HG03139 (cell line): ENCODE results near the gene ATP6V1B1.

Experiments
- ATAC-seq: cut with Tn5 transposase; IDR thresholded peaks from one replicate; pipeline ENCODE4 v1.9.1; 2021; ENCODE audit not compliant: unreplicated experiment

The ATP6V1B1 gene

DNA sequence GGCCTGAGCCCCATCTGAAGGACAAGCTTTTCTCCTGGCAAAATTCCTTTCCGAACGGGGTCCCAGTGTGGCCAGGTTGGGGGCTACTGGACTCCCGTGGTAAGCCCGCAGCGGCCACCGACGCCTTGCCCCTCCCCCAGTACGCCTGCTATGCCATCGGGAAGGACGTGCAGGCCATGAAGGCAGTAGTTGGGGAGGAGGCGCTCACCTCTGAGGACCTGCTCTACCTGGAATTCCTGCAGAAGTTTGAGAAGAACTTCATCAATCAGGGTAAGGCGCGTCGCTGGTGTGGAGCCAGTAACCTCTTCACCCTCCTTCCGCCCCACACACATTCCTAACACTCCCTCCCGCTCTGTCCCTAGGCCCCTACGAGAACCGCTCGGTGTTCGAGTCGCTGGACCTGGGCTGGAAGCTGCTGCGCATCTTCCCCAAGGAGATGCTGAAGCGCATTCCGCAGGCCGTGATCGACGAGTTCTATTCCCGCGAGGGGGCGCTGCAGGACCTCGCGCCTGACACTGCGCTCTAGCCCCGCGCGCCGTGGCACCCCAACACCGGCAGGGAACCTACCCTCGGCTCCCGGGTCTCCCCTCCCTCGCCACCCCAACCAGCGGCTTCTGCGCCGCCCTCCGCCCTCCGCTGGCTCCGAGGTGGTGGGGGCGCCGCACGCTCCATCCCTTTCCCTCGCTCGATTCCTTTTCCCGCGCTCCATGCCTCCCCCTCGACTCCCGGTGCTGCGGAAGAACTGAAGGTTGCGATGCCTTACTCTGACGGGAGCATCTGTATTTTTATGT is 29.1 kb downstream of the ATP6V1B1 start:
- ATAC-seq = peak; percentile 66

DNA sequence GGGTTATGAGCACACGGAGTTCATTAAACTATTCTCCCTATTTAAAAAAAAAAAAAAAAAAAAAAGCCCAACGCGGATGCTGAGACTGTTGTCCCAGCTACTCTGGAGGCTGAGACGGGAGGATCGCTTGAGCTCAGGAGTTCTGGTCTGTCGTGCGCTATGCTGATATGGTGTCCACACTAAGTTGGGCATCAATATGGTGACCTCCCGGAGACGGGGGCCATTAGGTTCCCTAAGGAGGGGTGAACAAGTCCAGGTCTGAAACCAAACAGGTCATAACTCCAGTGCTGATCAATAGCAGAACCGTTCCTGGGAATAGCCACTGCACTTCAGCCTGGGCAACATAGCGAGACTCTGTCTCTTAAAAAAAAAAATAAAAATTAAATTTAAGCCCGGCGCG is 29.8 kb downstream of the ATP6V1B1 start:
- ATAC-seq = no peak

DNA sequence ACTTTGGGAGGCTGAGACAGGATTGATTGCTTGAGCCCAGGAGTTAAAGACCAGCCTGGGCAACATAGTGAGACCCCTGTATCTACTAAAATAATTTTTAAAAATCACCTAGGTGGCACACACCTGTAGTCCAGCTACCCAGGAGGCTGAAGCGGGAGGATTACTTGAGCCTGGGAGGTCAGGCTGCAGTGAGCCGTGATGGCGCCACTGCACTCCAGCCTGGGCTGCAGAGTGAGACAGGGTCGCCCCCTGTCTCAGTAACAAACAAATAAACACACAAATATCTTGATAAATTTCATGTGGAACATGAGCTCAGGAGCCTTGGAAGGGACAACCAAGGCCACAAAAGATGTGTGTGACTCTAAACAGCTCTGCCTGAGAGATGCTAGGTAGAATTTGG is 31.0 kb downstream of the ATP6V1B1 start:
- ATAC-seq = no peak

DNA sequence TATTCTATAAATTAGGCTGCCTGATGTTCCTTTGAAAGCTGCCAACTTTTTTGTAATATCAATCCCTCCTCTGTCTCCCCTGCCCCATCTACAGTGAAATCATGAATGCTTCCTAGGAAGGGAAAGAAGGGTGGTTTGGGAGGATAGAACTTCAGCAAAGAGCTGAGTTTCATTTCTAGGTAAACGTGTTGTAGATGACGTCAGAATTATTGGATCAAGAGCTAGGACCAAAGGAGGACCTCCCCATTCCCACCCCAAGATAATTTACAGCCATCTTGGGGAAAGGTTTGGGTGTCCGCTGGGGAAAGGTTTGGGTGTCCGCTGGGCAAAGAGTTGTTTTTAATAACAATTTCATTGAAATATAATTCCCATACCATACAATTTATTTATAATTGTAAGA is 31.5 kb downstream of the ATP6V1B1 start:
- ATAC-seq = no peak

DNA sequence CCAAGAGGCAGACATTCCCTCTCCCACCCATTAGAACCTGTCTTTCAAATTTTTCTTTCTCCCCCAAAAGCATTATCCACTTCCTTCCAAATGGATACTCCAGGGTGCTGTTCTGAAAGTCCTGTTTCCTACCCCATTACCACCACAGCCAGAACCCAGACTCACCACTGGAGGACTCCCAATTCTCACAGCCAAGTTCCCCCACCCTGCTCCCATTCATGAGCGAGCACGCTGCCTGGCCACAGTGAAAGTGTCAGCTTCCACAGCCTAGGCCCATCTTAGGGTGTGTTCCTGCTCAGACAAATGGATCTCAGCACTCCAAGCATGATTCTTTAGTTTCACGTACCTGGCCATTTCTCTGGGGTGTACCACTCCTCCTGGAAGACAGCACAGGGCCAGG is 38.9 kb downstream of the ATP6V1B1 start:
- no peak for ATAC-seq

DNA sequence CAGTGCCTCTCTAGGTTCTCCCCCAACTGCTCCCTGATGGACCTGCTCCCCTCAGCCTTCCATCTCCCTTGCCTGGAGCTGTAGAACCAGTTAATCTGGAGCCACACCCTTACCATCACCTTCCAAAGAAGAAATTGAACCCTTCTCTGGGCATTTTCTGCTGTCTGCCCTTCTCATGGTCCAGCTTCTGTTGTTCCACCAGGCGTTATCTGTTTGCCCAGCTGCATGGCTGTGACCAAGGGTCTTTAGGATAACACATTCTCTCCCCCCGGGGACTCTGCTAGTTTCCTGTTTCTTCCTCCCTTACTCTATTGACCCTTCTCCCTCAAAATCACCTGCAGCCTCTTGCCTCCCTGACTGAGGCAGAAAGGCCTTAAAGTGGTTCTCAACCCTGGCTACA is 39.5 kb downstream of the ATP6V1B1 start:
- ATAC-seq = no peak

DNA sequence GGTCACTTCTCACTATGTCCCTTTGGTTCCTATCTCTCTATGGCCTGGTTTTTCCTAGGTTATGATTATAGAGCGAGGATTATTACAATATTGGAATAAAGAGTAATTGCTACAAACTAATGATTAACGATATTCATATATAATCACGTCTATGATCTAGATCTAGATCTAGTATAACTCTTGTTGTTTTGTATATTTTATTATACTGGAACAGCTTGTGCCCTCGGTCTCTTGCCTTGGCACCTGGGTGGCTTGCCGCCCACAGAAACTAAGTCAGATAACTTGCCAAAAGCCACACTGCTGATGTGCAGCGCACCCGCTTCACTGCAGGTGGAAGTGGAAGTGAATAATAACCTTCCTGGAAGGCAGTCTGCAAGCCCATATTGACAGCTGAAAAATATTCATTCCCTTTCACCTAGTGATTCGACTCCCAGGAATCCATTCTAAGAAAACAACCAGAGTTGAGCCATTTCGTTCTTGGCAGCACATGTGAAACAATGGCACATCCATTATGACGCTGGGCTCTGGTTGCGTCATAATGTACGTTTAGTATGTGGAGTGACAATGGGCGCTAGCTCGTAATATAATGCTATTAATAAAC is 42.0 kb downstream of the ATP6V1B1 start:
- no peak for ATAC-seq

DNA sequence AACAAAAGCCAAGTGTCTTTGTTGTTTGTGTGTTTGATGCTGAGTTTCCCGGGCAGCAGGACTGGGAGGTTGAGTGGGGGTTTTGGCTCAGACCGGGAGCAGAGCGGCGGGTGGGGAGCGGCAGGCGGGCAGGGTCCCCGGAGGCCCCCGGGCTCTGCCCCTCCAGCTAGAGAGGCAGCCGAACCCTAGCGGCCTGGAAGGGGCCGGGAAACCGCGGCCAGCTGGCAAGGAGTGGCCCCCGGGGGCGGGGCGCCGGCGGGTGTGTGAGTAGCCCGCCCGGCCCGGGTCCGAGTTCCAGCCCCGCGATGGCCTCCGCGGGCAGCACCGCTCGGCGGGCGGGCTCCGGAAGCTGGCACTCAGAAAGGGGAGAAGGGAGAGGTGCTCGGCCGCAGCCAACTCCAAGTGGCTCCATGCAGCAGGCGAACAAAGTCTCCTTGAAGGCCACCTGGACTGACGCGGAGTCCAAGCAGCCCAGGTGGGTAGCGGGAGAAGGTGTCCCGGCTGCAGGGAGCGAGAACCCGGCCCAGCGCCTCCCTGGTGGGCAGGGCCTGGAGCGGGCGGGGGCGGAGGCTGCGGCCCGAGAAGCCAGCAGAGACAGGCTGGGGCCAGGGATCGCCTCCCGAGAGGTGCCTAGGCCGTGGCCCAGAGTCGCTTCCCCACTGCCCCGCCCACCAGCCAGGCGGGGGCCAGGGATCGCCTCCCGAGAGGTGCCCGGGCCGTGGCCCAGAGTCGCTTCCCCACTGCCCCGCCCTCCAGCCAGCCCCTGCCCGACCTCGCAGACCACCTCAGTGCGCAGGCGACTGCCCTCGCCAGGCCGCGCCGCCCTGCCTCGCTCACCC is 42.9 kb downstream of the ATP6V1B1 start, which contains the start of gene ANKRD53:
TSS of gene ANKRD53 (plus strand) at position 290 of the 839 bp plus-strand sequence. CDS start at position 306, 16 bp downstream.
- ATAC-seq = no peak

DNA sequence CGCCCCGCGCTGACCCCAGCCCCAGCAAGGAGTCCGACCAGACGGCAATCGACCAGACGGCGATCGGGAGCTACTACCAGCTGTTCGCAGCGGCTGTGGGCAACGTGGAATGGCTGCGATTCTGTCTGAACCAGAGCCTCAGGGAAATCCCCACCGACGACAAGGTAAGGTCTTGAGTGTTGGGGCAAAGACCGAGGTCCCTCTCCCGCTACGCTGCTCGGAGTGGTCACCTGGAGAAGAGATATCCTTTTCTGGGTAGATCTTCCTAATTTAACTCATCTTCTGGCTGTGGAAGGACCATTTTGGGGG is 43.4 kb downstream of the ATP6V1B1 start:
- ATAC-seq = no peak

DNA sequence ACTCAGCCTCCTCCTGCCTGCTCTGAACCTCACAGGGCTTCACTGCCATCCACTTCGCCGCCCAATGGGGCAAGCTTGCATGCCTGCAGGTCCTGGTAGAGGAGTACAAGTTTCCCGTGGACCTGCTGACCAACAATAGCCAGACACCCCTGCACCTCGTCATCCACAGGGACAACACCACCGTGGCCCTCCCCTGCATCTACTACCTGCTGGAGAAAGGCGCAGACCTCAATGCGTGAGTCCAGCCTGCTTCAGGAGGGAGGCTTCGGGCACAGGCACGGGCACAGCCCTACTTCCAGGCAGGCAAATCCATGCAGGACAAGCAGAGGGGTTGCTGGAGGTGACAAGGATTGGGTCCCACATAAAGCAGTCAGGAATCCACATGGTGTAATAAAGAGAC is 43.9 kb downstream of the ATP6V1B1 start:
- no peak for ATAC-seq

DNA sequence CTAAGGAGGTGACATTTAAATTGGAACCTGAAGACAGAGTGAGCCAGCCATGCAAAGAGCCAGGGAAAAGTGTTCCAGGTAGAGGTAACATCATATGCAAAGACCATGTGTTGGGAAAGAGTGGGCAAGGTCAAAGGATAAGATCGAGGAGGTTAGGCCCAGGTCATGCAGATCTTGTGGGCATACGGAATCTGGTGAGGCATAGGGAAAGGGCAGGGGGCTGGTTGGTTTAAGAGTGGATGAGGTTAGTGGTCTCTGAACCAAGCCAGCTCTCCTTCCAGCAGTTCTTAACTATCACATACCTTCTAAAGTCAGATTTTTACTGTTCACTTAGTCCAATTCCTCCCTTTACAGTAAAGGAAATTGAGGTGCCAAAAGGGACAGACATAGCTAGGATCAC is 45.7 kb downstream of the ATP6V1B1 start:
- no peak for ATAC-seq

DNA sequence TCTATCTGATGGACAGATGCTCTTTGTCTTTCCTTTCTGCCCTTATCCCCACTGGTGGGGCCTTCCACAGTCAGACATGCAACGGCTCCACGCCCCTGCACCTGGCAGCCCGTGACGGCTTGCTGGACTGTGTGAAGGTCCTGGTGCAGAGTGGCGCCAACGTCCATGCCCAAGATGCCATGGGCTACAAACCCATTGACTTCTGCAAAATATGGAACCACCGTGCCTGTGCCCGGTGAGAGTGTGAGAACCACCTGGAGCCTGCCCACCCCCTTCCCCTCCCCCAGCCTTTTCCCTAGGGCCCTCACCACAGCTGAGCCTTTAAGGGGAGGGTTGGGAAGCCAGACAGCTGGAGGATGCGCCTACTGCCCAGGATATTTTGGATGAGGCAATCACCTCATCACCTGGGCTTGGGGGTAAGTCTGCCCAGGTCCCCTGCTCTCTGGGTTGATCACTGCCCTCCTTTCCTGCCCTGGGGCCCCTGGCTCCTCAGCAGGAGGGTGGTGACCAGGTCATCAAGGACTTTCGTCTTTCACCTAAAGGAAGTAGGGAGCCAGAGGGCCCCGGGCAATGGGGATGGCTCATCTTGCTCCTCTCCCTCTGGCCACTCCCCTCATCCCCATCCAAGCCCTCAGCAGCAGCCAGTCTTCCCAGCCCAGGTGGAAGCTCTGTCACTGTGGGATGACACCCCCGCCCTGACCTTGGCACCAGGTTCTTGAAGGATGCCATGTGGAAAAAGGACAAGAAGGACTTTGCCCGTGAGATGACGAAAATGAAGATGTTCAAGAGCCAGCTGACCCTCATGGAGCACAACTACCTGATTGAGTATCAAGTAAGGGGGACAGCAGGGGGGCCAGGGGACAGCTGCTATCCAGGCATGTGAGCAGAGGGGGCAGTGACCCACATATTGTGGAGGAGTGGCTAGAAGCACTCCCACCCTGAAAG is 46.4 kb downstream of the ATP6V1B1 start:
- ATAC-seq = no peak

DNA sequence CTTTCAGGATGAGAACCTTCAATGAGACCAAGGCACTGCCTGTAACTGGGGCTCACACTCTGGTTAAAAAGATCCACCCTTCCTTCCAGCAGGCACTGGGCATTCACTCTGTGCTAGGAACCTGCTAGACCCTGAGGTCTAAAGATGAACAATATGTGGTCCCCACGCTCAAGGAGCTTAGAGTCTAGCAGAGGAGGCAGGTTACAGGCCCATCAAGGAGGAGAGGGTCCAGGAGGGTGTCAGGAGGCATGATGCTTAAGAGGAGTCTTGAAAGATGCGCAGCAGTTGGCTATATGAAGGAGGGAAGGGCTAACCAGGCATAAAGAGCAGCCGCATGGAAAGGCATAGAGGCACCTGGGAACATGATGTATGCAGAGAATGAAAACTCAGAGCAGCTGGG is 47.3 kb downstream of the ATP6V1B1 start:
- no peak for ATAC-seq

DNA sequence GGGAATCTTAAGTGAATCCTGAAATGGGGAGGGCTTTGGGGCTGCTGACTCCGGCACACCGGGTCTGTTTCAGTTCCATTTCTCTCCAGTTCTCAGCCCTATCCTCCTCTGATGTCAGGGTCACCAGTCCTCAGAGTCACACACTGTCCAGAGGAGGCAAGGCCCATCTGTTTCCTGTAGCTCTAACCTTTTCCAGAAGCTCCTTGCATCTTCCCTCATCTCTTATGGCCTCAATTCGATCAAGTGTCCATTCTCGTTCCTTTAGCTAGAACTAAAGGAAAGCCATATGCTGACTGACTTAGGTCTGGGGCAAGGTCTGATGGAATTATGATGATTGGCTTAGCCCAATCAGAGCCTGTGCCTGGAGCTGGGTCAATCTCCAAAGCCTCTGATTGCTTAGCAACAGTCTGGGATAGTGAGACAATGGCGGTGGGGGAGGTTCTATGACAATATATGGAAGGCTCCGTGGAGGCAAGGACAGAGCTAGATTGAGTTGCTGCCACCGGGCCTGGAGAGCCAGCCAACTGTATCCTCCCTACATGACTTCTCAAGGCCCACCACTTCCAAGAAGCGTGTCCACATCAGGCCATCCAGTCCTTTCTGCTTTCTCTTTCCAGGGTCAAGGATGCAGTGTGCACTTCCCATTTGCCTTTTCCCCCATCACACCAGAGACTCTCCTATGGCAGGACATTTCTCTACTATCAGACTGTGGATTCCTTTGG is 48.0 kb downstream of the ATP6V1B1 start:
- no peak for ATAC-seq

DNA sequence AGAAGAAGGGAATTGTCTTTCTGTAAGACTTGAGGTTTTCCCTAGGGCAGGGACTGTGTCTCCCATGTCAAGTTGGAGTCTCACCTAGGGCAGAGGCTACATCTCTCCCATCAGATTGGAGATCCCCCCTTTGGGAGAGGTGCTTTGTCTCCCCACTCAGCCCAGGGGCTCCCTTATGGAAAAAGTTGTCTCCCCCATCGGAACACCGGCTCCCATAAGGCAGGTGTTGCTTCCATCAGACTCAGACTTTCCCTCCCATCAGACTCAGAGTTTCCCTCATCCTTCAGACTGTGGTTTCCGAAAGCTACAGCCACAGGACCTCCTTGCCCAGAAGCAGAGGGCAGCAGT is 48.5 kb downstream of the ATP6V1B1 start:
- no peak for ATAC-seq

DNA sequence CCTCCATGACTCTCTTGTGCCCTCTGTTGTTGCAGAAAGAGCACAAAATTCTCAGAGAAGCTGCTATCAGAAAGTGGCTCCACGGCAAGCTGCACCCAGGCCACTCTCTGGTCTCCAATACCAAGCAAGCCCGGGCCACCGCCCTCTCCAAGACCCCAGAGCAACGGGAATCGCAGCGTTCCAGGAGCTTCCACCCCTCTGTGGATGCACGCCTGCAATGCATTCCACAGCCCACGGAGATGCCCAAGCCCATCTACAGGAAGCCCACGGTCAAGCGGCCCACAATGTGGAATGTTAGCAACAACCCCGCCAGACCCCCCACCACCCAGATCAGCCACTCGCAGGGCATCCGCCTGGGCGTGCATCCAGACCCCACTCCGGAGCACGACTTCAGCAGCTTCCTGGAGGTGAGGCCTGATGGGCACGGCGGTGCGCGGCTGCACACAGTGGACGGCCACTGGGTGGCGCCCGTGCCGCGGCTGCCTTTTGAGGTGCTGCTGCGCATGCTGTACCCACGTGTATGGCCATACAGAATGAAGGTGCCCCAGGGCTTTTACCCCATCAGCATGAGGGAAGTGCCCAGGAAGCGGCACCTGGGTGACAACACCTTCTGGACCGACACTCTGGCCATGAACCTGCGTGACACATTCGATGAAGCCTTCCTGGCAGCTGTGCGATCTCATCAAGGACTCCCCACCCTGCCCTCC is 49.0 kb downstream of the ATP6V1B1 start:
- ATAC-seq = peak; percentile 95

DNA sequence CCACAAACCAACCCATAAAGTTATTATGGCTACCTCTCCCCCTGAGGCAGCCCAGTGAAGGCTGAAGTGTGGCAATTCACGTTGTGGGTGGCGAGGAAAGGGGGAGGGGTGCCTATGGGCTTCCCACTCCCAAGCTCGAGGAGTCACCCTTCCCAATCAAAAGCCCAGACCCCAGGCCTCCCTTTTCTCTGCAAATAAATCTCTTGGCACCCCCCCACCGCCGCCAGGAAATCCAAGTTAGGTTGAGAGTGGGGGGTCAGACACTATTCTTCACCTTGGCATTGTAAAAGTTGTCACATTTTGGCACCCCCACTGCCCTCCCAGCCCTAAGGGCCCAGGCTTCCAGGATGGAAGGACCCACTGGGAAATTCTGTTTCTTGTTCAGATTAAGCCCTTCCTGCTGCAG is 49.6 kb downstream of the ATP6V1B1 start:
- no peak for ATAC-seq

DNA sequence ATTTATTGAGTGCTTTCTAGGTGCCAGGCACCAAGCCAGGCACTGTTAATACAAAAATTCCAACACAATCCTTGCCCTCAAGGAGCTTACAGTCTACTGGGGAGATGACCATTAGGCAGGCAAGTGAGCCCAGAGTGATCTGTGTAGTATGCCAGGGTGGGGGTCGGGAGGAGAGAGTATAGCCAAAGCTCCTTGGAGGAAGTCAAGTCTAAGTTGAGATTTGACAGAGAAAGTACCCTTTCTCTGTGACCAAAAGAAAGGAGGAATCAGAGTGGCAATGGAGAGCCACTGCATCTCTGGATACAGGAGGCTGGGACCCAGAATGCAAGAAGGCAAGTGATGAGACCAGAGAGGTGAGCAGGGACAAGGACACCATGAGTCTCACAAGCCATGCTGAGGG is 50.3 kb downstream of the ATP6V1B1 start:
- no peak for ATAC-seq

DNA sequence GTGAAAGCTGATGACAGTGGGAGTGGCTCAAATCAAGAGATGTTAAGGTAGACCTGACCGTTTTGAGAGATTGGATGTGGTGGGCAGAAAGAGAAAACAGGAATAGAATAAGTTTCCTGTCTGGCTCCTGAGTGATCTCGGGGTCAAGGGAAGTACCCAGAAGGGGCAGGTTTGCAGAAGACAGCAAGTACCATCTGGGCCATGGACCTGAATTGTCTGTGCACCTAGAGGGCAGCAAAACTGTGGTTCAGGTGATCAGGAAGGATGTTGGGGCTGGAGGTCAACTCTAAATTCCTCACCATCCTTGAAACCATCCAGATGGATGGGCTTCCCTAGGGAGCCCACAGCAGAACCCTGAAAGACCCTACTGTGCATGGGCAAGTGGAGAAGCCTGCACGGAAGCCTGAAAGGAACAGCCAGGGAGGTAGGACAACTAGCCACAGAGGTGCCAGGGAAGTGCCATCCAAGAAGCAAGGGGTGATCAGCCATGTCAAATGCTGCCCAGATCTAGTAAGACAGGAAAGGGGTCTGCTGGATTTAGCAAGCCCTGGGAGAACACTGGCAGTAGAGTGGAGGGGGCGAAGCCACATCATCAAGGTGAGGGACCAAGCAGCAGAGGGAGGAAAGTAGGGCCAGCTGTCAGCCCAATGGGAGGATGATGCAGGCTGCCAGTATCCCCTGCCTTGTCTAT is 50.9 kb downstream of the ATP6V1B1 start:
- ATAC-seq = no peak
